K562 (cell line): ENCODE data around the gene UBE2R2. TPM values are rescaled to one million over a fixed set of nuclear protein-coding genes. Genes with fewer than 3 reads are reported as not detected.
A peak's percentile ranks its signal among the peaks of the same experiment; 100 is the strongest.

Experiments
- ATAC-seq: fragments of 200-7000 bp; cut with Tn5 transposase; 3 replicates; pipeline ENCODE4 v1.9.1; 2020; ENCODE audit warnings: moderate library complexity
- BruUV-seq: library from RNA; stranded (reverse); fragments of 400-500 nt; replicated peaks from 2 replicates; lab custom pipeline; 2021; lab: Mats Ljungman, UMichigan
- CTCF ChIA-PET: fragments of 300-600 bp; formaldehyde crosslinking; extraction: SDS; loops from one replicate; lab custom pipeline; 2021; ENCODE audit warnings: low intra/inter-chr PET ratio; lab: Yijun Ruan, JAX
- POLR2A ChIA-PET: fragments of 300-600, 350-650 bp; sonication (Branson Sonifier 250); formaldehyde crosslinking; extraction: SDS; loops from one replicate; lab custom pipeline; 2021; ENCODE audit warnings: antibody characterized with exemption, inconsistent platforms; lab: Yijun Ruan, JAX
- DNase-seq, 4 experiments: peaks; one replicate each; pipeline versions ENCODE4 v3.0.0 to v3.0.0-alpha.2; 2011 to 2018; ENCODE audit warnings: low spot score in 3 of 4, mixed read lengths in 3 of 4; ENCODE audit errors: extremely low read depth in 1 of 4
- FAIRE-seq: peaks from 2 replicates; lab custom pipeline; 2011; peaks lifted over from hg19 to GRCh38; lab: Jason Lieb, UNC
- H2AFZ ChIP-seq: 2 replicates; pipeline ENCODE4 v1.6.0; 2011; ENCODE audit warnings: low read depth, low read length, control low read depth, inconsistent platforms
- H3K27ac ChIP-seq: fragments of 200-600 bp; 3 replicates; pipeline ENCODE4 v1.8.0; 2011; ENCODE audit warnings: low read depth, mild to moderate bottlenecking, control low read depth, inconsistent platforms, low read length, moderate library complexity, mixed read lengths; ENCODE audit errors: extremely low read depth
- H3K27me3 ChIP-seq, 2 experiments: fragments of 300-600 bp in 1 of 2; 2 replicates in 1 of 2; 3 replicates in 1 of 2; pipeline versions ENCODE4 v1.6.0 to v1.8.0; 2011; ENCODE audit warnings: inconsistent platforms in 2 of 2, low read length in 2 of 2, mild to moderate bottlenecking in 1 of 2, mixed read lengths in 1 of 2, moderate library complexity in 1 of 2; ENCODE audit not compliant: control insufficient read depth in 2 of 2, insufficient read depth in 2 of 2
- H3K36me3 ChIP-seq: fragments of 300-600 bp; 3 replicates; pipeline ENCODE4 v1.8.0; 2011; ENCODE audit warnings: mild to moderate bottlenecking, low read length, inconsistent platforms; ENCODE audit not compliant: control insufficient read depth, insufficient read depth
- H3K4me1 ChIP-seq, 2 experiments: fragments of 200-600 bp in 1 of 2; replicated peaks in 1 of 2; 2 replicates in 1 of 2; 3 replicates in 1 of 2; pipeline versions ENCODE4 v1.5.1 to v1.8.0; 2011; ENCODE audit warnings: inconsistent platforms in 2 of 2, low read length in 2 of 2, mild to moderate bottlenecking in 1 of 2, mixed read lengths in 1 of 2, moderate library complexity in 1 of 2; ENCODE audit not compliant: control insufficient read depth in 2 of 2, insufficient read depth in 2 of 2
- H3K4me2 ChIP-seq: 2 replicates; pipeline ENCODE4 v1.6.1; 2011; ENCODE audit warnings: low read length, control low read depth, inconsistent platforms, mixed read lengths; ENCODE audit not compliant: insufficient read depth
- H3K4me3 ChIP-seq: fragments of 200-600 bp; sonication (generic), shearing (Covaris generic); 2 replicates; pipeline ENCODE4 v1.5.1; 2016; ENCODE audit warnings: control low read depth, inconsistent platforms
- H3K79me2 ChIP-seq: fragments of 200-600 bp; 3 replicates; pipeline ENCODE4 v1.8.0; 2011; ENCODE audit warnings: low read length, inconsistent platforms; ENCODE audit not compliant: control insufficient read depth, insufficient read depth
- H3K9ac ChIP-seq, 2 experiments: 2 replicates each; pipeline versions ENCODE4 v1.6.0 to v1.6.1; 2011; ENCODE audit warnings: low read depth in 2 of 2, low read length in 2 of 2, control low read depth in 1 of 2, inconsistent platforms in 1 of 2, mild to moderate bottlenecking in 1 of 2, mixed read lengths in 1 of 2; ENCODE audit not compliant: insufficient read depth in 1 of 2
- H3K9me1 ChIP-seq: one replicate; pipeline ENCODE4 v1.6.0; 2011; ENCODE audit warnings: inconsistent platforms, mild to moderate bottlenecking, low read length, moderate library complexity; ENCODE audit not compliant: control insufficient read depth, insufficient read depth
- H3K9me3 ChIP-seq: replicated peaks from 2 replicates; pipeline ENCODE4 v1.5.1; 2011; ENCODE audit warnings: low read depth, low read length, inconsistent platforms; ENCODE audit not compliant: control insufficient read depth, insufficient read depth
- H4K20me1 ChIP-seq: replicated peaks from 2 replicates; pipeline ENCODE4 v1.6.1; 2011; ENCODE audit warnings: low read length, inconsistent platforms, mixed read lengths; ENCODE audit not compliant: control insufficient read depth, insufficient read depth
- POLR2G ChIP-seq: fragments of 200-400 bp; formaldehyde crosslinking; IDR thresholded peaks from 2 replicates; pipeline ENCODE4 v1.6.1; 2017; ENCODE audit warnings: low read depth, mild to moderate bottlenecking, antibody characterized with exemption, low read length, moderate library complexity
- RBM22 ChIP-seq: fragments of 200-400 bp; formaldehyde crosslinking; IDR thresholded peaks from 2 replicates; pipeline ENCODE4 v1.6.1; 2018; ENCODE audit warnings: low read length, low read depth; ENCODE audit not compliant: poor library complexity, severe bottlenecking
- SIN3B ChIP-seq: fragments of 450-650 bp; IDR thresholded peaks from 2 replicates; pipeline ENCODE4 v1.6.1; 2017; ENCODE audit warnings: low read depth, mild to moderate bottlenecking, moderate library complexity
- ZKSCAN1 ChIP-seq: fragments of 150-350 bp; IDR thresholded peaks from 2 replicates; pipeline ENCODE4 v1.6.1; 2016; ENCODE audit warnings: low read depth, low read length
- ZNF165 ChIP-seq: fragments of 250-450 bp; sonication (Bioruptor Pico); IDR thresholded peaks from 2 replicates; pipeline ENCODE4 v1.4.0; 2020; ENCODE audit warnings: borderline replicate concordance
- WGBS: fragments of 100-300 bp; shearing (Covaris generic); methylation state at CpG from one replicate; pipeline ENCODE4 v1.1.6; 2016; ENCODE audit warnings: low coverage, mixed read lengths; ENCODE audit not compliant: insufficient coverage; ENCODE audit errors: missing lambda C conversion rate; 5-methylcytosine and 5-hydroxymethylcytosine counted together
- in situ Hi-C: fragments of 300-500 bp; cut with MboI; formaldehyde crosslinking; loops from 4 replicates; pipeline ENCODE4 v1.15.0; 2018; ENCODE audit warnings: inconsistent platforms, mixed read lengths
- intact Hi-C: fragments of 100-400 bp; cut with micrococcal nuclease; formaldehyde crosslinking; loops from 2 replicates; pipeline ENCODE4 v1.14.2; 2022
- polyA plus RNA-seq, 8 experiments: library from polyadenylated mRNA; depleted of rRNA in 4 of 8; stranded (reverse) in 5 of 8; unstranded in 3 of 8; fragments of >200 nt; fragmentation: Nextera tagmentation in 2 of 8; fragmentation: Illumina TruSeq in 1 of 8; extraction: Ambion mirVana in 2 of 8; extraction: Trizol in 1 of 8; gene quantifications; 2 replicates each; pipeline versions ENCODE4 v1.2.1 to v1.2.3, GENCODE V29; 2011 to 2014; ENCODE audit warnings: inconsistent platforms in 1 of 8, missing spikeins in 1 of 8
- total RNA-seq, 7 experiments: library from RNA; depleted of rRNA in 6 of 7; stranded (reverse); fragments of >200 nt in 6 of 7; fragmentation: Illumina TruSeq in 2 of 7; extraction: Trizol in 2 of 7; gene quantifications; 2 replicates each; pipeline versions ENCODE4 v1.2.1 to v1.2.3, GENCODE V29; 2011 to 2021; ENCODE audit warnings: low replicate concordance in 1 of 7

The UBE2R2 gene
- total and polyA plus RNA-seq, 9 of the 15 experiments (the other 6 are each of a cell fraction or from before 2014, with no cell fraction given), result 7.8 to 26.2 (median 11.8) TPM

DNA sequence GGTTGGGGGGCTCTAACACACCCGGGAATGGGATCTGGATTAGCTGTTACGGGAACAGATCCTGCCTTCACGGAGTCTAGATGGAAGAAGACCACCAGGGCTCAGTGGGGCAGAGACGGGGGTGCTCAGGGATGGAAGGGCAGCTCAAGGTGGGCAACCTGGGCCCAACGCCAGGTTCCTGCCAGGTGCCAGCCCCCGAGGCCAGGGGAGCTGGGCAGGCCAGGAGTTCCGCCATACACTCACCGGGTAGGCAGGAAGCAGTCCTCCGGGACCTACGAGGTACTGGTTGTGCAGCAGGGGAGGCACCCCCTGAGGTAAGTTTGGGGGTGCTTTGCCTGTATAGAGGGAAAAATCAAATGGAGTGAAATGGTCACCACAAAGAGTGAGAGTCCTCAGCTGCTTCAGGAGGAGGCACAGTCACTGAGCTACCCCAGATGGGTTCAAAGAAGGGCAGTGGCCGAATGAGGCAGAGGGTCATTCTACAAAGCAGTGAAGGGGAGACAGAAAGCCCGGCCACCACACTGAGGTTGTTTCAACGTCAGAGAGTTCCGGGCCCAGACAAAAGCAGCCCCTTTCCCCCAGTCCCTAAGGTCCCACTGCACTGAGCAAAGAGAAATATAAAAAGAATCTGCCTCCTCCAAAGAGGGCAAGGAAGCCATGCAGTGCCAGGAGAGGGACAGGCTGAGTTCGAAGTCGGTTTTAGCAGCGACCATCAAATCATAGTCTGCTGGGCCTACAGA, 110.0 kb downstream of the UBE2R2 start:
- H3K36me3 ChIP-seq, result peaks cover 95% of the 10 kb centered on the region; the same call in 2 of the 3 replicates
- no peak for ATAC-seq
- CTCF ChIA-PET, result no interaction called here
- intact Hi-C loops, result loop anchor here (10.0 kb wide), 2 partner anchors 148 to 192 kb away; no protein-coding TSS in a partner anchor
- POLR2A ChIA-PET, result interaction anchor here (0.7 kb wide), 1 partner anchor 365 kb away, joined by 5 read pairs; no protein-coding TSS in a partner anchor
- no peak for DNase-seq
- H2AFZ ChIP-seq, result no peak overlapping the region
- H3K27ac ChIP-seq, result no peak overlapping the region
- no peak for TF ChIP-seq SIN3B
- 0 out of 2 replicates have a peak, but pooled peaks have one; percentile 31 for TF ChIP-seq POLR2G
- H3K9me1 ChIP-seq, result no peaks in the 10 kb centered on the region
- no peak for FAIRE-seq
- H3K9ac ChIP-seq, result no peak overlapping the region
- 96% methylated on average over 9 of the region's 17 CpGs for WGBS
- no peaks in the 10 kb centered on the region for H3K27me3 ChIP-seq
- H3K9me3 ChIP-seq, result no peaks in the 10 kb centered on the region
- no peaks in the 10 kb centered on the region for H4K20me1 ChIP-seq
- H3K4me2 ChIP-seq, result no peak overlapping the region
- H3K79me2 ChIP-seq, result no peaks in the 10 kb centered on the region; the same call in 2 of the 3 replicates
- no peak overlapping the region for H3K4me3 ChIP-seq
- no peaks in the 10 kb centered on the region; a peak in 1 of 5 replicates for H3K4me1 ChIP-seq
- in situ Hi-C loops, result no loop called here
- no TSS peak for BruUV-seq

DNA sequence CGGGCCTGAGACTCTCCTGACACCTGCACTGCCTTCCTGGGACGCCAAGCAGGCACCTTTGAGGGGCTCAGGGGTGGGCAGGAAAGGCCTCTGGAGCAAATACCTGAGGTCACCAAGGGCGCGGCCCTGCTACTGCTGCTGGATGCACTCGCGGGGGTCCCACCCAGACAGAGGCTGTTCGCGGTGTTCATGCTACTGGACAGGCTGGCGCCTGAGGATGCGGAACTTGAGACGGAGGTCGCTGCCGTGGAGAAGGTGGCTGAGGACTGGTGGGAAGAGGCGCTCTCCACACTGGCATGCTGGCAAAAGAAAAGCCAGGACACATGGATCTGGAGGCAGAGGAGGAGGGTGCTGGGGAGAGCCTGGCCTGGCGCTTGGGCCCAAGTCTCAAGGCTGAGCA, 110.7 kb downstream of the UBE2R2 start:
- no peak overlapping the region for H3K9ac ChIP-seq
- no peaks in the 10 kb centered on the region for H3K9me1 ChIP-seq
- DNase-seq, result no peak
- intact Hi-C loops, result loop anchor here (10.0 kb wide), 2 partner anchors 147 to 193 kb away; no protein-coding TSS in a partner anchor
- TF ChIP-seq ZNF165 (CRISPR knock-in tag) (no peak), ZKSCAN1 (no peak), POLR2G (0 out of 2 replicates have a peak, but pooled peaks have one; percentile 23), RBM22 (peak; percentile 60)
- in situ Hi-C loops, result no loop called here
- H2AFZ ChIP-seq, result no peak overlapping the region
- WGBS, result 91% methylated on average over 11 of the region's 15 CpGs
- no peak overlapping the region for H3K4me3 ChIP-seq
- CTCF ChIA-PET, result no interaction called here
- no peak for ATAC-seq
- H3K4me1 ChIP-seq, result no peaks in the 10 kb centered on the region; a peak in 1 of 5 replicates
- no peak for FAIRE-seq
- no peaks in the 10 kb centered on the region for H3K9me3 ChIP-seq
- no peaks in the 10 kb centered on the region for H4K20me1 ChIP-seq
- peaks cover 95% of the 10 kb centered on the region; the same call in 2 of the 3 replicates for H3K36me3 ChIP-seq
- POLR2A ChIA-PET, result no interaction called here
- BruUV-seq, result no TSS peak
- H3K27ac ChIP-seq, result no peak overlapping the region
- no peak overlapping the region for H3K4me2 ChIP-seq
- no peaks in the 10 kb centered on the region for H3K27me3 ChIP-seq
- no peaks in the 10 kb centered on the region; the same call in 2 of the 3 replicates for H3K79me2 ChIP-seq
